ENCODE data around the gene AQR.
"Not testable (repeated sequence)": the region's sequence is repeated elsewhere in the genome, so short reads cannot be mapped to it uniquely, and the experiment has no call there.

The AQR gene

DNA sequence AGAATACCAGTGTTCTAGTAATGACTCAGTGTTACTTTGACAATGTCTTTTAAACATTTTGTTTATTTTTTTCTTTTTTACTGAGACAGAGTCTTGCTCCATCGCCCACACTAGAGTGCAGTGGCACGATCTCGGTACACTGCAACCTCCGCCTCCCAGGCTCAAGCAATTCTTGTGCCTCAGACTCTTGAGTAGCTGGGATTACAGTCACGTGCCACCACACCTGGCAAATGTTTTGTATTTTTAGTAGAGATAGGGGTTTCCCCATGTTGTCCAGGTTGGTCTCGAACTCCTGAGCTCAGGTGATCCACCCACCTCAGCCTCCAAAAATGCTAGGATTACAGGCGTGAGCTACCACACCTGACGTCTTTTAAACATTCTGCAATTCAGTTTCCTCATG lies 15.7 kb downstream of the AQR start:
- no peak for DNase-seq (ENCODE audit: low read depth in 2 of 2, low spot score in 1 of 2)

DNA sequence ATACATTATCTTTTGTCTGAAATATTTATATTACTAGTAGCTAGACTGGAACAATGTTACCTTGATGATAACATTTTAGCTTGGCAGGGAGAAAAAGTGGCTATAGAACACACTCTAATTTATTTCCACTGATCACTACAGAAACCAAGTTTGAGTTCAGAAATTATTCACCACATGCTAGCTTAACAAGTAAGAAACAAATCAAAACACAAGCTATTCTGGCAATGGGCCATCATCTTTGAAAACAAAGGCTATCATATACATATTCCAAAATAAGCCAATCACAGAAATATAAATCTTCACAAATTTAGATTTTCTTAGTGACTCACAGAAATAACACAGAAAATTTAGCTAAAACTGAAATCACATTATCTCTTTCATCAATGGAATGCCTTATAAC lies 17.1 kb downstream of the AQR start:
- no peak for DNase-seq (ENCODE audit: low read depth in 2 of 2, low spot score in 1 of 2)

DNA sequence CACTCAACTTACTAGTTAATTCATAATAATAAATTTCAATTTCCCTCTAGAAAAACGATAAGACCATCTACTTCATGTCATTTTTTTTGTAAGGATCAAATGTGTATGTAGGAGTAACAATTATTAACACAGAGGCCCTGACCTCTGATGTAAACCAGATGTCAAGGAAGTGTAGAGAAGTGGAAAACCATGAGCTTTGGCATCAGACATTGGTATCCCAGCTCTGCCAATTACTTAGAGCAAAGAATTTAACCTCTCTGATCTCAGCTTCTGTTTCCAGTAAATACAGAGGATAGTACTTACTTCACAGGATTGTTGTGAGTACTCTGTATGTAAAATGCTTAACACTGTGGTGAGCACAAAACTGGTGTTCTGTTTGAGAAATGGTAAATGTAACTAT lies 17.5 kb downstream of the AQR start:
- no peak for DNase-seq (ENCODE audit: low read depth in 2 of 2, low spot score in 1 of 2)

DNA sequence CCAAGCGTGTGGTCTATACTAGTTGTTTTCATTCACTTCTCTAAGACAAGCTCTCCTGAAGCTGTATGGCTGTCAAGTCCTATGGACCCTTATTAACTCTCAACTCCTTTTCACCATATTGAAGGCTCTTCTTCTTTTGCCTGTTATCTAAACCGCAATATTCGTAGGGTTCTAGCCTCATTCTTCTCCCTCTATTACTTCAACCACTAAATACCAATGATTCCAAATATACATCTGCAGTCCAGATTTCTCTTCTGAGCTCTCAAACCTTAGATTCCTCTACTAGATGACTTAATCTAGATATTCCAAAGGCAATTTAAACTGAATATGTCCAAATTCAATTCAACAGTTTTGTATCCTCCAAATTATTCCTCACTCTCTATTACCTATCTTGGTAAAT lies 24.6 kb downstream of the AQR start:
- no peak for DNase-seq (ENCODE audit: low read depth in 2 of 2, low spot score in 1 of 2)

DNA sequence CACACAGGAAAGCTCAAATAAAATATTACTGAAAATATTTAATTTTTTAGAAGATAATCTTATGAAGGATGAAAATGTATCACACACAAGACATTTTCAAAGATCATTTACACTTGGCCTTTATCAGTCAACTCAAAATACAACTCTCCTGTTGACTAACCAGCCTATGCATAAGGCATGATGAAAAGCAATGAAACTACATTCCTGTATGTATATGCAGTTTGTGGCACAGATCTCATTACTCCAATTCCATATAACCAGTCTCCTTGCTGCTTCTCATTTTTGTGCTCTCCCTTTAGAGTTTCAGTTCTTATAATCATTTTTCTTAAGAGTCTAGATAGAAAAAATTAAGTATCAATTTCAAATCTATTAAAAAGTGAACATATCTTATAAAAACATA lies 25.8 kb downstream of the AQR start:
- DNase-seq (ENCODE audit: low read depth in 2 of 2, low spot score in 1 of 2): no peak

DNA sequence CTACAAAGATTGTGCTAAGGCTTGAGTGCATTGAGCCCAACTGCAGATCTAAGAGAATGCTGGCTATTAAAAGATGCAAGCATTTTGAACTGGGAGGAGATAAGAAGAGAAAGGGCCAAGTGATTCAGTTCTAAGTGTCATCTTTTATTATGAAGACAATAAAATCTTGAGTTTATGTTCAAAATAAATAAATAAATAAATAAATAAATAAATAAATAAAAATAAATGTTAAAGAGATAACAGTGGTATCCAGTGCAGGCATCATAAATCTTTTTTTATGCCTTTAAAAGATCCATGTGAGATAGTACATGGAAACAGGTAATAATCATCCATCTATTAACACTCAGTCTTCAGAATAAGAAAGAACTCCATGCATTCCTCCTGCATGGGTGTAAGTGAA lies 26.3 kb downstream of the AQR start:
- not testable (repeated sequence) for DNase-seq (ENCODE audit: low read depth in 2 of 2, low spot score in 1 of 2)

DNA sequence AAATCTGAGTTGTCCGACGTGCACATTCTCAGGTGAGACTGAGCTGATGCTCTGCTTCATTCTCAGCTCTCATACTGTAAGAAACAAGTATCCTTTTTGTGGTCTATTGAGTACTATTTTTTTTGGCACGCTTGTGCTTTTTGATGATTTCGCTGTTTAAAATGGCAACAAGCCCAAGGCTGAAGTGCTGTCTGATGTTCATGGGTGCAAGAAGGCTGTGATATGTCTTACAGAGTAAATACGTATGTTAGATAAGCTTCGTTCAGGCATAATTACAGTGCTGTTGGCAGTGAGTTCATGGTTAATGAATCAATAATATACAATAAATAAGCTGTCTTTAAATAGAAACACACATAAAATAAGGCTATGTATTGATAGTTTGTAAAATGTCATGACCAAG lies 27.2 kb downstream of the AQR start:
- no peak for DNase-seq (ENCODE audit: low read depth in 2 of 2, low spot score in 1 of 2)

DNA sequence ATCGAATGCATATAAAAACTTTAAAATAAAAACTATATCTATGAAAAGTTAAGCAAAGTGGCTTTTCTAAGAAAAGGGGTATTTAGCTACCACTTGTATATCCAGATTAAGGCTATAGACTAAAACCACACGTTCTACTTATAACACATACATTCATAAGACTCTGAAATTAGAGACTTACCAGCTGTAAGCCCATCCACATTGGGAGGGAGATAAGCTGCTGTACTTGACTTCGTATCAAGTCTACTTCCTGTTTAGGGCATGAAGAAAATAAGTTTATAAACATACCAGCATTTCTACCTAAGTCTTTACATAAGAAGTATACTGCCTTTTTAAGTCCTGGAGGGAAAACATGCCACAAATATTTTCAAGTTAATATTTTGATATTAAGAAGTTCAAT lies 27.7 kb downstream of the AQR start:
- DNase-seq (ENCODE audit: low read depth in 2 of 2, low spot score in 1 of 2): no peak

DNA sequence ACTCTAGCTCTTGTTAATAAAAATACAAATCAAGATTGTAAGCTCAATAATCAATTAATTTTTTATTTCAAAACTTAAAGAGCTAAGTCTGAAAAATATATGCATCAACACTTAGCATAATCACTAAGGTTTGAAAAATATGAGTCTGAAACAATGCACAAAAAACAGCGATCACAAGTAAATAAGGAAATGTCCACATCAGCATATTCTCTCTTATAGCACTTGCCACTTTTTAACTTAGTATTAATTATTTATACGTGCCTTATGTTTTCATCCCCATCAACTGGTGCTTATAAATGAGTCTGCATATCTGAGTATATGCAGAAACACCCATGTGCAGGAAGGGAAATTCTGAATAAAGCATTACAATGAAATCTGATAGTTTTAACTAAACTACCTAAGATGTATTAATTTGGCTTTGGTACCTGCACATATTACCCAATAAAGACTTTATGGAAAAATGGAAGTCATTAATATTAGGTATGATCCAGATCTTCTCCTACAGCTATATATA lies 28.3 kb downstream of the AQR start:
- no peak for DNase-seq (ENCODE audit: low read depth in 2 of 2, low spot score in 1 of 2)

DNA sequence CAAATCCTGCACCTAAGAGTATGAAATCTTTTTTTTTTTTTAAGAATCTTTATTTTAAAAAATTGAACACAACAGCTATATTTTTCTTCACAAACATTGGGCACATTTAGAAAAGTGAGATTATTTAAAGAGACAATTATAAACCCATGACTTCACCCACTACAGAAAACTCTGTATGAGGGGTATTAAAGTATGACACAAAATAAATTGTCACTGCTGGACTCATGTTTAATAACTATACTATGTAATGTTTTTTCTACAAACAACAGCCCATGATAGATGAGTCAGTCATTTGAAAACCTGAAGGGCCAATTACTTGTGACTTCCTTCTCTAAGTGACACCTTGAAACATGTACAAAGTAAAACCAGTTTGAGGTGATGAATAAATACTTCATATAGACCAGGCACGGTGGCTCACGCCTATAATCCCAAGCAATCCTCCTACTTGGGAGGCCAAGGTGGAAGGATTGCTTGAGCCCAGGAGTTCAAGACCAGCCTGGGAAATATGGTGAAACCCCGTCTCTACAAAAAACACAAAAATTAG lies 36.0 kb downstream of the AQR start:
- no peak for DNase-seq (ENCODE audit: low read depth in 2 of 2, low spot score in 1 of 2)

DNA sequence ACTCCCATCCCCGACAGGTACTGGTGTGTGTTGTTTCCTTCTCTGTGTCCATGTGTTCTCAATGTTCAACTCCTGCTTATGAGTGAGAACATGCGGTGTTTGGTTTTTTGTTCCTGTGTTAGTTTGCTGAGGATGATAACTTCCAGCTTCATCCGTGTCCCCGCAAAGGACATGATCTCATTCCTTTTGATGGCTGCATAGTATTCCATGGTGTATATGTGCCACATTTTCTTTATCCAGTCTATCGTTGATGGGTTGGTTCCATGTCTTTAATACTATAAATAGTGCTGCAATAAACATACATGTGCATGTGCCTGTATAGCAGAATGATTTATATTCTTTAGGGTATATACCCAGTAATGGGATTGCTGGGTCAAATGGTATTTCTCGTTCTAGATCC lies 41.2 kb downstream of the AQR start:
- not testable (repeated sequence) for DNase-seq (ENCODE audit: low read depth in 2 of 2, low spot score in 1 of 2)

DNA sequence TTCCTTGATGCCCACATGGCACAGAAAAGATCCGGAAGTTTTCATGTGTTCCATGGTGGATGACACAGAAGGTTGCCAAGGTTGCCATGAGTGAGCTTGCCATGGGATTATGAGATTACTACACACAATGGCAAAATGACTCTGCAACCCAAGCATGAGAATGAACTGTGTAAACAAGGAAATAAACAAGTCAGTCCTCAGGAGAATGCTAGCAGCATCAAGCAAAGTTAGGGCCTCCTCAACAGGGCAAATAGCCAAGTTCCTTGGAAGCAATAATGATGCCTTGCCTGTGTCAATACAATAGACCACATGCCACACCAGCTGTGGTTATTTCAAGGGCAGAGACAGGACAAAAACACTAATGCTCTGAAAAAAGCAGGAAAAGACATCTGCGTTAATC lies 41.8 kb downstream of the AQR start:
- DNase-seq (ENCODE audit: low read depth in 2 of 2, low spot score in 1 of 2): no peak

DNA sequence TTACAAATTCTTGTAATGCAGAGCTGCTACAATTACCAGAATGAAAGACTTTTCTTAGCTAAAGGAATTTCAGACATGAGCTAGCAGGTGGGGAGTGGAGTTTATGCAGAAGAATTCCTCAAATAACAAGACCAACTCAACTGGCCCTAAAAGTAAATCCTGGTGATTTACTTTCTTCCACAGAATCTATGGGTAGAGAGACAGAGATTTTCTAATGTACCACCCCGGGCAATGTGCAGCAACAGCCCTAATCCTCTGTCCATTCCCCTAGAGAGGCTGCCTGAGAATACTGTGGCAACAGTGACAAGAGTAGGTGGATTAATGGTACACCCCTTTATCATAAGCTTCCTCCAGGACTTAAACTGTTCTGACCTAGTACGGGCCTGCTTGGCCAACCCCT lies 55.2 kb downstream of the AQR start:
- DNase-seq (ENCODE audit: low read depth in 2 of 2, low spot score in 1 of 2): no peak

DNA sequence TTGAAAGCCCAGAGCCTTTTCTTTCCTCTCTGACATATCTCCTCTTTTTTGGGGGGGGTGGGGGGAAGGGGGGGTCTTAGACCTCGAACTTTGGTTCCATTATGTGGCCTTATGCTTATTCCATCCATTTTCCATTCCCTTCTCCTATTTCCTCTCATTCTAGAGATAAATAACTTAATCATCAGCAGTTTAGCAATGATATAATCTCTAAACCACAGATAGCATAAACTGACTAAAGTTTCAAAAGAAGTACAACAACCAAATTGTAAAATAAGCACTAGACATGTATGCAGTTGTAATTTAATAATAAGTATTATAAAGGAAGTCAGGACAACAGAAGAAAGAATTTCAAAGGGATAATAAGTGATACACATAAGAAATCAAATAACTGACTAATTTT lies 64.5 kb downstream of the AQR start:
- DNase-seq (ENCODE audit: low read depth in 2 of 2, low spot score in 1 of 2): no peak

DNA sequence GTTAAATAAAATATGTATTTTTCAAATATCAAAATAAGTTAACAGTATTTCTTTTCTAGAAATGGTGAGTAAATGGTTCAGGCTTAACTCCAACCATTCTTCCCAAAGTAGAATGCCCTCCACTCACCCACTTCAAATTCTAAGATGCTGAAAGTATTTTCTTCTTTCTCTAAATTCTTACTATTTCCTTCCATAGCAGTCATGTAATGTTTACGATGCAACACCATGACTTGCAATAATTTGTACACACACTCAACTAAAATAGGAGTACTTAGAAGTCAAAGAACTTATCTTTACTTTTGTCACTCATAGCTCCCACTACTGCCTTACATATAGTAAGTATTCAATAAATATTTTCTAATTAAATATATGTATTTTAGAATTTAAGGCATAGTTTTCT lies 65.0 kb downstream of the AQR start:
- no peak for DNase-seq (ENCODE audit: low read depth in 2 of 2, low spot score in 1 of 2)

DNA sequence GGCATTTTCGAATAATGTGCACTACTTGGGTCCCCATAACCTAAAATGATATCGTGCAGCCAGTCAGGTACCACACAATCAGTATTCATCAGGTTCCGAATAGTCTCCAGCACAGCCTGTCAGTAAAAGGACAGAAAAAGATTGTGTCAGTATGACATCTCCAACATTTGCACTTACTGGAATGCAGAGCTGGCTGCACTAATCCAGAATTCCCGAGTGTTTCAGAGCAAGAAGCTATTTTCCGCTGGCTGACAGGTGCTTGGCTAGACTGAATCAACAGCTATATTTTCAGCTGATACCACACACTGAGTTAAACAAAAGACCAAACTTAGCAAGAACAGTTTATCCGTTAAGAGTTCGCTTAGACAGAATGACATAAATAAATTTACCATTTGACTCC lies 68.8 kb downstream of the AQR start:
- no peak for DNase-seq (ENCODE audit: low read depth in 2 of 2, low spot score in 1 of 2)

DNA sequence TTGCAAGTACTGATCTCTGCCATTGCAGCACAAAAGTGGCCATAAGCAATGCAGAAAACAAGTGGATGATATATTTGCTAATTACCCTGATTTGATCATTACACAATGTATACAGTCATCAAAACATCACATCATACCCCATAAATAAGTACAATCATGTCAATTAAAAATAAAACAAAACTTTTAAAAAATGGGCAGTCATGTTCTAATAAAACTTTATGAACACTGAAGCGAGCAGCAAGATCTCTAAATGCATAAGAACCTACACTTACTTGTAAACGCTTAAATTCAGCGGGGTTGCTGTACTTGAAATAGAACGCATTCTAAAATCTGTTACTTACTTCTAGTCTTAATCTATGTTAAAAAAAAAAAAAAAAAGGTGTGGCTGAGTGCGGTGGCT lies 73.4 kb downstream of the AQR start:
- DNase-seq (ENCODE audit: low read depth in 2 of 2, low spot score in 1 of 2): no peak

DNA sequence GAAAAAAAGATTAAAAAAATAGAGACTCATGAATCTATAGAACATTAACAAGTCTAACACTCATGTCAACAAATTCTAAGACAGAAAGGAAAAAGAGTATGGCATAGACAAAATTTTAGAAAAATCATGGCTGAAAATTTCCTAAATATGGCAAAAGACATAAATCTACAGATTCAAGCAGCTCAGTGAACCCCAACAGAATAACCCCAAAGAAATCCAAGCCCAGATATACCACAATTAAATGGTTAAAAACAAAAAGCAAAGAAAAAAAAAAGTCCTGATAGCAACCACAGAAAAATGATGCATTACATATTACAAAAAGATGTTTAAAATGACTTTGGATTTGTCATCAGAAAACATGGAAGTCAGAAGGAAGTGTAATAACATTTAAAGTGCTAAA lies 75.6 kb downstream of the AQR start:
- DNase-seq (ENCODE audit: low read depth in 2 of 2, low spot score in 1 of 2): no peak

DNA sequence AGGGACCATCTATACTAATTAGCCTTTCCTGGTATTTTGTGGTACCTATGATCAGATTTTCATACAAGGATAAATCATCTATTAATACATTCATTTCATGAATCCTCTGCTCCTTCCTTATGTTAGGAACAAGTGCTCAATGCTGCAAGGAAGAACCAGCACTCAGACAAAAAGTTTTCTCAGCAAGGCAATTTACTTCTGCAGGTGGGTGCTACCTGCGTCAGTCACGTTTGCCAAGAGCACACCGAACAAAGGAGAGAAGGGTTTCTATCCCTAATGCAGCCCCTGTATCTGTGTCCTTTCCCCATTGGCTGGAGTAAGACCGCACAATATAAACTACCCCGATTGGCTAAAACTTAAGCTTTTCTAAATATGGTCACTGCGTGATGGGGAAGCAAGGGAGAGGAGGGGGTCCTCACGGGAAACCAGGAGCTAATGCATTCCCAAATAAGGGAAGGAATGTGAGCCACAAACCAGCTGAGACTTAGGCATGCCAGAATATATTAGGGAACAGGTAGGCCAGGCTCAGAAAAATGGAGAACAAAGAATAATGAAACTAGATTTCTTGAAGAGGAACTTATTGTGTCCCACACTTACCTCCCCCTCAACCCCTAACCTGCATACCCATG lies 76.5 kb downstream of the AQR start:
- no peak for DNase-seq (ENCODE audit: low read depth in 2 of 2, low spot score in 1 of 2)

DNA sequence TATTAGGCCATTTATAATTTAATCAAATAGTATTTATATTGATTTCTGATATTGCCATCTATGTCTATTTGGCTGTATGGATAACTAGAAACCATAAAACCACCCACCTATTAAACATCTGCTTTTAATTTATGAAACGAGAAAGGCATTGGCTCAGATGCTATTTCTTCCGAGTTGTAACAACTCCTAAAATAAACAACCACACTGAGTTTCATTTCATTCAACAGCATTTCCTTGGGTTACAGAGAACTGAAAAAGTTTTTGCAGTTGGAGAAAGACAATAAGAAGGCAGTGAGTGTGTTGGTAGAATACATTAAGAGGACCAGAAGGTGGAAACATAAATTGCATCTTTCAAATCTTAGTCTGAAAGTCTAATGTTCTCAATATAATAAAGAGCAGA lies 79.1 kb downstream of the AQR start:
- DNase-seq (ENCODE audit: low read depth in 2 of 2, low spot score in 1 of 2): no peak

DNA sequence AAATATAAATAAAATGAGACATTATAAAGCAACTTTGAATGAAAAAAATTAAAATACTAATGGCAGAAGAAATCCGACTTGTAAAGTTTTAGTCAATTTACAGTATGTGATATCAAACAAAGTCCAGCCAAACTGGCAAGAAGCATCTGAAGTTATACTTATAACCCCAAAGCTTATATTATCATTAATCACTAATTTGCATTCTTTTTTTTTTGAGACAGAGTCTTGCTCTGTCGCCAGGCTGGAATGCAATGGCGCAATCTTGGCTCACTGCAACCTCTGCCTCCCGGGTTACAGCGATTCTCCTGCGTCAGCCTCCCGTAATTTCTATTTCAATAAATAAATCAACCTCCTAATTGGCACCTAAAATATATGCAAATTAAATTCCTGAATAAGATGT lies 80.1 kb downstream of the AQR start:
- no peak for DNase-seq (ENCODE audit: low read depth in 2 of 2, low spot score in 1 of 2)

DNA sequence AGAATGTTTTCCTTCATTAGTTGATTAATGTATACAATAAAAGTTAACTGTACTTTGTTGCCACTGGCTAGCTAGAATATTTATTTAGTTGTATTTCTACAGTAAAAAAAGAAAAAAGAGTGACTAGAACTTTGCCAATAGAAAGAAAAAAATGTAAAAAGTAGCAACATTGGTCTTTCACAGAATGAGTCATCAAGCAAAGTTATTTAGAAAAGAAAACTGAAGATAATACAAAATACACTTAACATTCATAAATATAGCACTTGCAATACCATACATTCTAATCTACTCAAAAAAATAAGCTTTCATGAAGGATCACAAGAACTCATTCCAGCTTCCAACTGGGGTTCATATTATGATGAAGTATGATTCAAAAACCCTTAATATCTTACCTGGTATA lies 83.4 kb downstream of the AQR start:
- DNase-seq (ENCODE audit: low read depth in 2 of 2, low spot score in 1 of 2): no peak

DNA sequence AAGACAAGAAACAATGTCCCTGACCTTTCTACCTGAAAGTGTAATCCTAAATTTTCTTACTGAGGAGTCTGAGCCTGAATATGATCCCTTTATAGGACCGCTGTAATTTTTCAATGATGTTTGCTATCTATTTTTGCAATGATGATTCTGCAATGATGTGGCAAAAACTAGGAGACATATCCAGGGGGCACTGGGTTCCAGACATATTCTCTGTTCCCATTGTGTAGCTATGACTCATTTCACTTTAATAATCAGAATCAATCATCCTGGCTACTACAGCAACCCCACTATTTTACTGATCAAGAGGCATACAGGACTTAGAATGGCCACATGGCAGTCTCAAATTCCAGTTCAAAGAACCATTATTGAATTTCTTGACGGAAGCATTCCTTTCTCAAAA lies 85.9 kb downstream of the AQR start:
- no peak for DNase-seq (ENCODE audit: low read depth in 2 of 2, low spot score in 1 of 2)
